ENCODE results near the gene GPR15LG.
A peak's percentile ranks its signal among the peaks of the same experiment; 100 is the strongest.
"Not testable (repeated sequence)": the region's sequence is repeated elsewhere in the genome, so short reads cannot be mapped to it uniquely, and the experiment has no call there.

The GPR15LG gene

DNA sequence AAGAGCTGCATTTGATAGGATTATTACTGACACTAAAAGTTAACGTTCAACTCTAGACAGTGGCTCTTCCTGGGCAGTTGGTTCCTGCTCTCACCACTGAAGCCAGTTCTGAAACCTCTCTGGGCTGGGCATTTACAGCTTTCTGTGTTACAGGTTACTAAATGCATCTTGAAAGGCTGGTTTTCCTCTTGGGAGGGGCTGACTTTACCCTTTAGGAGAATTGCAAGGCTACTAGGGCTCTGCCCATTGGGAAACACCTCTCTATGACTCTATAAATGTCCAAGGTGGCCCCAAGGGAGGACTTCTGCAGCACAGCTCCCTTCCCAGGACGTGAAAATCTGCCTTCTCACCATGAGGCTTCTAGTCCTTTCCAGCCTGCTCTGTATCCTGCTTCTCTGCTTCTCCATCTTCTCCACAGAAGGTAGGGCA lies at the start of gene GPR15LG:
Gene GPR15LG, plus strand, starts transcription at position 301 of the 429 bp plus-strand sequence. Its CDS starts 51 bp downstream, at position 352.
- DNase-seq = no peak

DNA sequence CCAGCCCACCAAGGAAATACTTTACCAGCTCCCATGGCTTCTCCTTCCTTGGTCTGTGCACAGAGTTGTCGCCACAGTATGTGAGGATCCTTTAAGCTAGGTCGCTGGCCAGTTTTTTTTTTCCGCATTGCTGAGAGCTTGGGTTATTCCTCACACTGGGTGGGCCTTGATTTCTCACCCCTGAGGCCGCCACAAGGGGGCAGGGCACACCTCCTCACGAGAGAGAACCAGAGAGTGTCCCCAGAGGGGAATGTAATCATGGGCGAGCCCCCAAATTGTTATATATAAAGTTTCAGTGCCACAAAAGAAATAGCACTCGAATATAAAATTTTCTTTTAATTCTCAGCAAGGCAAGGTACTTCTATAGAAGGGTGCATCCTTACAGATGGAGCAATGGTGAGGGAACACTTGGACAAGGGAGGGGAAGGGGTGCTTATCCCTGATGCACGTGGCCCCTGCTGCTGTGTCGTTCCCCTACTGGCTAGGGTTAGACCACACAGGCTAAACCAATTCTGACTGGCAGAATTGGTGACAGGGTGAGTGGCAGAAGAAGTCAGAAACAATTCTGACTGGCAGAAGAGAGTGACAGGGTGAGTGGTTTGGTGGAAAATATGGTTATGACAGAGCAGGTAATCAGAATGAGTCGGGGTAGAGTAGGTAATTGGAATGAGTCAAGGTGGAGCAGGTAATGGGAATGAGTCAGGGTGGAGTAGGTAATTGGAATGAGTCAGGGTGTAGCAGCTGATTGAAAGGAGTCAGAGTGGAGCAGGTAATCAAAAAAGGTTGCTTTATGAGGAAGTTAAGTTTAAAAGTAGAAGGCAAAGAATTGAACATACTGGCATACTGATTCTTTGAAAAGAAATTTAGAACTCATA lies 47.5 kb upstream of the GPR15LG start:
- DNase-seq = not testable (repeated sequence)

DNA sequence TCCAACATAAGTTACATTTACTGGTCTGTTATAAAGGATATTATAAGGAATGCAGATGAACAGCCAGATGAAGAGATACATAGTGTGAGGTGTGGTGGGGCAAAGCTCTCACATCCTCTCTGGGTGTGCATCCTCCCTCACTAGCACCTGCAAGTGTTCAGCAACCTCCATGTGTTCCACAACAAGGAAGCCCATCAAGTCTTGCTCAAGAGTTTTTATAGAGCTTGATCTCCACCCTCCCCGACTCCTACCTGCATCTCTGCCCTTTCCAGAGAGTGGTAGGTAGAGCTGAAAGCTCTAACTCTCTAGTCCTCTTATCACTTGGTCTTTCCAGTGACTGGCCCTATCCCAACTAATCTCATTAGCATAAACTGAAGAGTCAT lies 46.8 kb upstream of the GPR15LG start:
- DNase-seq = no peak

GRCh38 chr10:84135836-84136235 lies 37.8 kb upstream of the GPR15LG start:
- no peak for DNase-seq

- DNase-seq = no peak
Observed at GRCh38 chr10:84137811-84138210, 35.8 kb upstream of the GPR15LG start.

GRCh38 chr10:84138478-84139125 lies 35.0 kb upstream of the GPR15LG start:
- no peak for DNase-seq

DNA sequence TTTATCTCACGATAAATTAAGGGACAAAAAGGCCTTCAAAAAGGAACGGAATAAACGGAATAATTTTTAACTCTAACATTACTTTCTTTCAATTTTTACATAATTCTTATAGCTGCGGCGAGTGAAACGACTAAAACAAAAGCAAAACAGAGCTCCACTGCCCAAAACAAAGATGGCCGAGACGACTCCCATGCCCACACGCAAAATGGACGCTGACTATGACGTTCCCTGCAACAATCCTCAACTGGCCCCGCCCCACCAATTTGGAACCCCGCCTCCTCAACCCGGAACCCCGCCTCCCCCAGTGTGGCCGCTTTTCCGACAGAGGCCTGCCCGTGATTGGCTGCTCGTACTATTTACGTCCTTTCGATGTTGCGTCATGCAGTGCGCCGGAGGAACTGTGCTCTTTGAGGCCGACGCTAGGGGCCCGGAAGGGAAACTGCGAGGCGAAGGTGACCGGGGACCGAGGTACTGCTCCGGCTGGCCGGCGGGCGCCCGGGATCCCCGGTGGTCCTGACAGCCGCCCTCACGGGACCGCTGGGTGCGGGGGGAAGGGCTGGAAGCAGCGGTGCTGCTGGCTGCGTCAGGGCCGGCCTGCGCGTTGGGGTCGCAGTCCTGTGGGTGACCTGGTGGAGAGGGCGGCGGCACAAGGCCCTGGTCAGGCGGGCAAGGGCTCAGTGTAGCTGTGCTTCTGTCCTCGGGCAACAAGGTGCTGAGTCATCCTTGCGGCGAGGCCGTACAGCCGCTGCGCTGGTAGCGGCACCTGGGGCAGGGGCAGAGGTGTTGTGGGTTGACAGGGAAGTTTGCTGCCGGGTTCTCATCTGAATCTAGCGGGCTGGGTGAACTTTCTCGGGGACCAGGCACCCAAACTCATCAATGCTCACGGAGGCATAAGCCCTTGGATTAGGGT lies 34.2 kb upstream of the GPR15LG start, which contains the start of gene GHITM:
Gene GHITM, plus strand, starts transcription at position 384 of the 910 bp plus-strand sequence. CDS start 1,992 bp downstream, outside the sequence.
- peak; percentile 95 for DNase-seq

- DNase-seq = no peak
Observed at GRCh38 chr10:84140036-84140379, 33.6 kb upstream of the GPR15LG start.

DNA sequence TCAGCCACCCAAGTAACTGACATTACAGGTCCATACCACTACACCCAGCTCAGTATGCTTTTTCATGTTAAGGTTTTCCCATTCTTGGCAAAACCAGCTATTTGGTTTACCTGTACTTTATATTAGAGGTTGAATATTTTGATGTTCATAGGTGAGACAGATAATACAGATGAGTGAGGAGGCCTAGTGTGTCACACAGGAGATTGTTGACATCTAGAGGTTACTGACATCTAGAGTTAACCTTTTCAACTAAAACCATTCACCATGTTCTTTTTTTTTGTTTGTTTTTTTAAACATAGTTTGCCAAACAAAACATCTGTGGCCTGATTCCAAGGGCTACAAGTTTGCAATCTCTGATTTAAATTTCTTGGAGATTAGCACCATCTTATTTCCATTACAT lies 26.3 kb upstream of the GPR15LG start:
- no peak for DNase-seq

- peak; percentile 19 for DNase-seq
Observed at GRCh38 chr10:84148006-84148597, 25.5 kb upstream of the GPR15LG start.

DNA sequence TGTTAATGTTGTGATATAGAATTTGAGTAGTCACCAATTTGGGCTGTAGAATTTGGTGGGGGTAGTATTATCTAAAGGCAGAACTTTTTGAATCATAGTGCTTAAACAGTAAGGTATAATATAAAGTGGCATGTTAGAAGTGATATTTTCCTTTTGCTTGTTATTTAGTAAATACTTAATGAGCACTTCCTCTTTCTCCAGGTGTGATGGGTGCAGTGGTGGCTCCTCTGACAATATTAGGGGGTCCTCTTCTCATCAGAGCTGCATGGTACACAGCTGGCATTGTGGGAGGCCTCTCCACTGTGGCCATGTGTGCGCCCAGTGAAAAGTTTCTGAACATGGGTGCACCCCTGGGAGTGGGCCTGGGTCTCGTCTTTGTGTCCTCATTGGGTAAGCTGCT lies 23.7 kb upstream of the GPR15LG start:
- DNase-seq = no peak

DNA sequence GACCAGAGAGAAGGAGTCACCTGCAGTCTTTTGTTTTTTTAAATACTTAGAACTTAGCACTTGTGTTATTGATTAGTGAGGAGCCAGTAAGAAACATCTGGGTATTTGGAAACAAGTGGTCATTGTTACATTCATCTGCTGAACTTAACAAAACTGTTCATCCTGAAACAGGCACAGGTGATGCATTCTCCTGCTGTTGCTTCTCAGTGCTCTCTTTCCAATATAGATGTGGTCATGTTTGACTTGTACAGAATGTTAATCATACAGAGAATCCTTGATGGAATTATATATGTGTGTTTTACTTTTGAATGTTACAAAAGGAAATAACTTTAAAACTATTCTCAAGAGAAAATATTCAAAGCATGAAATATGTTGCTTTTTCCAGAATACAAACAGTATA lies 20.8 kb upstream of the GPR15LG start:
- no peak for DNase-seq

DNA sequence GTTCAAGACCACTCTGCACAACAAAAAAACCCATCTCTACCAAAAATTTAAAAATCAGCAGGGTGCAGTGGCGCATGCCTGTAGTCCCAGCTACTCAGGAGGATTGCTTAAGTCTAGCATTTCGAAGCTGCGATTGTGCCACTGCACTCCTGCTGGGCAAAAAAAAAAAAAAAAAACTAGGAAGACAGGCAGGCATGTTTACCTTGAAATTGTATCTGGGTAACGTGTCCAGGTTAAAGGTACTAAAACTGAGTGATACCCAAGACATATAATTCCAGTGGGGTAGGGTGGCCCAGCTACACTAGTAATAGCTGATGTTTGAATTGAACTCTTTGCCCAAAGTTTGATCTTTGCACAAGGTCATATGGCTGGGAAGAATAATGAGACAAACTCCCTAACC lies 18.1 kb upstream of the GPR15LG start:
- DNase-seq = no peak

GRCh38 chr10:84156009-84156408 lies 17.6 kb upstream of the GPR15LG start:
- DNase-seq = no peak

- peak; percentile 22 for DNase-seq
Observed at GRCh38 chr10:84156768-84157167, 16.8 kb upstream of the GPR15LG start.

GRCh38 chr10:84158061-84158460 lies 15.5 kb upstream of the GPR15LG start:
- DNase-seq = no peak

DNA sequence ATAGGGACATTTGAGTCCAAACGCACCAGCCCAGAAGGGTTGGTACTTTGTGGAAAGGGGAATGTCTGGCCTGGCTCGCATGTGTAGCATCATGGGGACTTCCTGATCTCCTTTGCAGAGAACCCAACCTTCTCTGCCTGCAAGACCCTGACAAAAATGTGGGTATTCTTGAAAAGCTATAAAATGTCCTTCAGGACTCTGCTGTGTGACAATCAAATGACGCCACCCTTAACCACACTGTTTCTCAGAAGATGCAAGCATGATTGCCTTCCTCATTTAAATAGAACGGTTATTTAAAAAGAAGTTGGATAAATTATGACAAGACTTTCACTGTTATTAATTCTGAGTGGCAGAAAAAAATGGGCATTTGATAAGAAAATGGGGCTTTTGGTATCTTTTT lies 15.1 kb upstream of the GPR15LG start:
- DNase-seq = no peak

DNA sequence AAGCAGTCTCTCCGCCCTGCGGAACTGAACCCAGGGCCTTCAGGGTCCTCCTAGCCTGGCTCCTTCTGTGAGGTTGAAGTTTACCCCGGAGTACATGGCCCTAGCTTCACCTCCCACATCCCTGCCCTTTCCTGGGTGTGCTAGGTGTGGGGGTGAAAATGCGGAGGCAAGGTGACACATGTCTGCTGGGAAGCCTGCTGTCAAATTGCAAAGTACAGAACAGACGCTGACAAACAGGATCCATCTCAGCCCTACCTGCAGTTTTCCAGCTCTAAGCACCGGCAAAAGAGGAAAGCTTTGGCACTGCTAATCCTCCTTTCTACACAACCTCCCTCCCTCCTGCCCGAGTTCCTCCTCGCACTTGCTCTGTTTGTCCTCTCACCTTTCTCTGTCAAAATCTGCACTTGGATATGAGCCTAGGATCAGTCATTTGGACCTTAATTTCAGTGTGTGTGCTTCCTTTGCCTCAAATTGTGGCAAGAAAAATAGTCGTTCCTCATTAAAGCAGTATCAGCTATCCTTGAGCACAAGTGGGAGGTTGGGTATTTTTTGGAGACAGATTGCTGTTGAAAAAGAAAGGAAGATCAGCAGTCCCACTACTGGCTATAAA lies 14.4 kb upstream of the GPR15LG start:
- no peak for DNase-seq

GRCh38 chr10:84160663-84161362 lies 12.8 kb upstream of the GPR15LG start:
- no peak for DNase-seq

- no peak for DNase-seq
Observed at GRCh38 chr10:84163996-84164395, 9.6 kb upstream of the GPR15LG start.

DNA sequence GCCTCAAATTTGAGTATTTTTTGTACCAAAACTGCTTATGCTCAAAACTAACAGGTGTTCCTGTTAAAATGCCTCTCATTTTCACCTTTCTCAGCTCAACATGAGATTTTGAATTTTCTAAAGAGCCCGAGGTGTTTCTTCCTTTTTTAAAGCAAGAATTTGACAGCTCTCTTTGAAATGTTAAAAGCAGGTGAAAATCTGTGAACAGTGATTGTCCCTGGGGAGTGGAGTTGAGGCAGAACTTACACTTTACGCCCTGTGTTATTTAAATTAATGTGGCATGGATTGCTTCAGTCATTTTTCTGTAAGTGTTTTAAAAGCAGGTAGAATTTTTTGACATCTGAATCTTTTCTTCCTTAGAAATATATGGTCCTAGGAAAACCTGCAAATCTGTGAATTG lies 9.2 kb upstream of the GPR15LG start:
- DNase-seq = no peak

Measured in retina (tissue), 1 donor.